HEK293 (cell line): ENCODE results near the gene CPM.

Source experiments
- BCL11B ChIP-seq: fragments of 450-650 bp; formaldehyde crosslinking; IDR thresholded peaks from 2 replicates; pipeline ENCODE4 v1.5.1; 2016; ENCODE audit warnings: low read depth, missing biosample characterization, missing genetic modification characterization
- KLF10 ChIP-seq: fragments of 450-650 bp; IDR thresholded peaks from 2 replicates; pipeline ENCODE4 v1.5.1; 2018; ENCODE audit warnings: missing biosample characterization, mild to moderate bottlenecking, missing genetic modification characterization
- ZNF10 ChIP-seq: fragments of 450-650 bp; formaldehyde crosslinking; IDR thresholded peaks from 2 replicates; pipeline ENCODE4 v1.5.1; 2017; ENCODE audit warnings: missing biosample characterization, missing genetic modification characterization
- ZNF169 ChIP-seq: fragments of 450-650 bp; formaldehyde crosslinking; IDR thresholded peaks from 2 replicates; pipeline ENCODE4 v1.5.1; 2016; ENCODE audit warnings: missing biosample characterization, missing genetic modification characterization
- ZNF19 ChIP-seq: fragments of 450-650 bp; formaldehyde crosslinking; IDR thresholded peaks from 2 replicates; pipeline ENCODE4; 2016; ENCODE audit warnings: missing biosample characterization, missing genetic modification characterization, low read depth
- ZNF214 ChIP-seq: fragments of 450-650 bp; formaldehyde crosslinking; IDR thresholded peaks from 2 replicates; pipeline ENCODE4 v1.5.1; 2017; ENCODE audit warnings: missing biosample characterization, mild to moderate bottlenecking, missing genetic modification characterization, borderline replicate concordance
- ZNF560 ChIP-seq: fragments of 450-650 bp; formaldehyde crosslinking; IDR thresholded peaks from 2 replicates; pipeline ENCODE4 v1.5.1; 2017; ENCODE audit warnings: missing biosample characterization, missing genetic modification characterization, borderline replicate concordance
- ZNF626 ChIP-seq: fragments of 450-650 bp; sonication (Bioruptor Pico); formaldehyde crosslinking; IDR thresholded peaks from 2 replicates; pipeline ENCODE4 v1.5.1; 2018; ENCODE audit warnings: missing biosample characterization, missing genetic modification characterization, inconsistent platforms
- ZNF785 ChIP-seq: fragments of 450-650 bp; formaldehyde crosslinking; IDR thresholded peaks from 2 replicates; pipeline ENCODE4 v1.5.1; 2016; ENCODE audit warnings: missing biosample characterization, missing genetic modification characterization
- TF ChIP-seq, protein P1 (sequence below): fragments of 450-650 bp; formaldehyde crosslinking; IDR thresholded peaks from 2 replicates; pipeline ENCODE4 v1.5.1; 2016; ENCODE audit warnings: missing biosample characterization, missing genetic modification characterization, borderline replicate concordance
- TF ChIP-seq, protein P2 (sequence below): fragments of 450-650 bp; formaldehyde crosslinking; IDR thresholded peaks from 2 replicates; pipeline ENCODE4 v1.5.1; 2016; ENCODE audit warnings: missing biosample characterization, missing genetic modification characterization
- TF ChIP-seq, protein P3 (sequence below): fragments of 450-650 bp; formaldehyde crosslinking; IDR thresholded peaks from 2 replicates; pipeline ENCODE4 v1.5.1; 2016; ENCODE audit warnings: missing biosample characterization, missing genetic modification characterization
- TF ChIP-seq, protein P4 (sequence below): IDR thresholded peaks from 2 replicates; pipeline ENCODE4 v1.6.1; 2011; ENCODE audit warnings: mild to moderate bottlenecking, low read depth, low read length, borderline replicate concordance
- TF ChIP-seq, protein P5 (sequence below): fragments of 450-650 bp; IDR thresholded peaks from 2 replicates; pipeline ENCODE4 v1.5.1; 2018; ENCODE audit warnings: missing biosample characterization, mild to moderate bottlenecking, missing genetic modification characterization
- TF ChIP-seq, protein P6 (sequence below): fragments of 450-650 bp; formaldehyde crosslinking; IDR thresholded peaks from 2 replicates; pipeline ENCODE4 v1.5.1; 2016; ENCODE audit warnings: missing biosample characterization, missing genetic modification characterization
- TF ChIP-seq, protein P7 (sequence below): fragments of 450-650 bp; formaldehyde crosslinking; IDR thresholded peaks from 2 replicates; pipeline ENCODE4 v1.5.1; 2017; ENCODE audit warnings: missing biosample characterization, missing genetic modification characterization

The CPM gene

DNA sequence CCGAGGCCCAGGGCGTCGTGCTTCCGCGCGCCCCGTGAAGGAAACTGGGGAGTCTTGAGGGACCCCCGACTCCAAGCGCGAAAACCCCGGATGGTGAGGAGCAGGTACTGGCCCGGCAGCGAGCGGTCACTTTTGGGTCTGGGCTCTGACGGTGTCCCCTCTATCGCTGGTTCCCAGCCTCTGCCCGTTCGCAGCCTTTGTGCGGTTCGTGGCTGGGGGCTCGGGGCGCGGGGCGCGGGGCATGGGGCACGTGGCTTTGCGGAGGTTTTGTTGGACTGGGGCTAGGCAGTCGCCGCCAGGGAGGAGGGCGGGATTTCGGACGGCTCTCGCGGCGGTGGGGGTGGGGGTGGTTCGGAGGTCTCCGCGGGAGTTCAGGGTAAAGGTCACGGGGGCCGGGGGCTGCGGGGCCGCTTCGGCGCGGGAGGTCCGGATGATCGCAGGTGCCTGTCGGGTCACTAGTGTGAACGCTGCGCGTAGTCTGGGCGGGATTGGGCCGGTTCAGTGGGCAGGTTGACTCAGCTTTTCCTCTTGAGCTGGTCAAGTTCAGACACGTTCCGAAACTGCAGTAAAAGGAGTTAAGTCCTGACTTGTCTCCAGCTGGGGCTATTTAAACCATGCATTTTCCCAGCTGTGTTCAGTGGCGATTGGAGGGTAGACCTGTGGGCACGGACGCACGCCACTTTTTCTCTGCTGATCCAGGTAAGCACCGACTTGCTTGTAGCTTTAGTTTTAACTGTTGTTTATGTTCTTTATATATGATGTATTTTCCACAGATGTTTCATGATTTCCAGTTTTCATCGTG lies 124.4 kb downstream of the CPM start (continued):
- TF ChIP-seq ZNF10 (tag by site-specific recombination) (peak; percentile 53; the same call in 1 of the 2 replicates), ZNF560 (tag by site-specific recombination) (no peak), ZNF785 (0 out of 2 replicates have a peak, but pooled peaks have one; percentile 75), ZNF626 (tag by site-specific recombination) (no peak), ZNF19 (no peak), ZNF169 (no peak), KLF10 (tag by site-specific recombination) (peak; percentile 97), ZNF214 (tag by site-specific recombination) (no peak), BCL11B (tag by site-specific recombination) (0 out of 2 replicates have a peak, but pooled peaks have one; percentile 20)
- TF ChIP-seq, protein P1, sequence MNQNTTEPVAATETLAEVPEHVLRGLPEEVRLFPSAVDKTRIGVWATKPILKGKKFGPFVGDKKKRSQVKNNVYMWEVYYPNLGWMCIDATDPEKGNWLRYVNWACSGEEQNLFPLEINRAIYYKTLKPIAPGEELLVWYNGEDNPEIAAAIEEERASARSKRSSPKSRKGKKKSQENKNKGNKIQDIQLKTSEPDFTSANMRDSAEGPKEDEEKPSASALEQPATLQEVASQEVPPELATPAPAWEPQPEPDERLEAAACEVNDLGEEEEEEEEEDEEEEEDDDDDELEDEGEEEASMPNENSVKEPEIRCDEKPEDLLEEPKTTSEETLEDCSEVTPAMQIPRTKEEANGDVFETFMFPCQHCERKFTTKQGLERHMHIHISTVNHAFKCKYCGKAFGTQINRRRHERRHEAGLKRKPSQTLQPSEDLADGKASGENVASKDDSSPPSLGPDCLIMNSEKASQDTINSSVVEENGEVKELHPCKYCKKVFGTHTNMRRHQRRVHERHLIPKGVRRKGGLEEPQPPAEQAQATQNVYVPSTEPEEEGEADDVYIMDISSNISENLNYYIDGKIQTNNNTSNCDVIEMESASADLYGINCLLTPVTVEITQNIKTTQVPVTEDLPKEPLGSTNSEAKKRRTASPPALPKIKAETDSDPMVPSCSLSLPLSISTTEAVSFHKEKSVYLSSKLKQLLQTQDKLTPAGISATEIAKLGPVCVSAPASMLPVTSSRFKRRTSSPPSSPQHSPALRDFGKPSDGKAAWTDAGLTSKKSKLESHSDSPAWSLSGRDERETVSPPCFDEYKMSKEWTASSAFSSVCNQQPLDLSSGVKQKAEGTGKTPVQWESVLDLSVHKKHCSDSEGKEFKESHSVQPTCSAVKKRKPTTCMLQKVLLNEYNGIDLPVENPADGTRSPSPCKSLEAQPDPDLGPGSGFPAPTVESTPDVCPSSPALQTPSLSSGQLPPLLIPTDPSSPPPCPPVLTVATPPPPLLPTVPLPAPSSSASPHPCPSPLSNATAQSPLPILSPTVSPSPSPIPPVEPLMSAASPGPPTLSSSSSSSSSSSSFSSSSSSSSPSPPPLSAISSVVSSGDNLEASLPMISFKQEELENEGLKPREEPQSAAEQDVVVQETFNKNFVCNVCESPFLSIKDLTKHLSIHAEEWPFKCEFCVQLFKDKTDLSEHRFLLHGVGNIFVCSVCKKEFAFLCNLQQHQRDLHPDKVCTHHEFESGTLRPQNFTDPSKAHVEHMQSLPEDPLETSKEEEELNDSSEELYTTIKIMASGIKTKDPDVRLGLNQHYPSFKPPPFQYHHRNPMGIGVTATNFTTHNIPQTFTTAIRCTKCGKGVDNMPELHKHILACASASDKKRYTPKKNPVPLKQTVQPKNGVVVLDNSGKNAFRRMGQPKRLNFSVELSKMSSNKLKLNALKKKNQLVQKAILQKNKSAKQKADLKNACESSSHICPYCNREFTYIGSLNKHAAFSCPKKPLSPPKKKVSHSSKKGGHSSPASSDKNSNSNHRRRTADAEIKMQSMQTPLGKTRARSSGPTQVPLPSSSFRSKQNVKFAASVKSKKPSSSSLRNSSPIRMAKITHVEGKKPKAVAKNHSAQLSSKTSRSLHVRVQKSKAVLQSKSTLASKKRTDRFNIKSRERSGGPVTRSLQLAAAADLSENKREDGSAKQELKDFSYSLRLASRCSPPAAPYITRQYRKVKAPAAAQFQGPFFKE = peak; percentile 40; the same call in 1 of the 2 replicates
- TF ChIP-seq, protein P2, sequence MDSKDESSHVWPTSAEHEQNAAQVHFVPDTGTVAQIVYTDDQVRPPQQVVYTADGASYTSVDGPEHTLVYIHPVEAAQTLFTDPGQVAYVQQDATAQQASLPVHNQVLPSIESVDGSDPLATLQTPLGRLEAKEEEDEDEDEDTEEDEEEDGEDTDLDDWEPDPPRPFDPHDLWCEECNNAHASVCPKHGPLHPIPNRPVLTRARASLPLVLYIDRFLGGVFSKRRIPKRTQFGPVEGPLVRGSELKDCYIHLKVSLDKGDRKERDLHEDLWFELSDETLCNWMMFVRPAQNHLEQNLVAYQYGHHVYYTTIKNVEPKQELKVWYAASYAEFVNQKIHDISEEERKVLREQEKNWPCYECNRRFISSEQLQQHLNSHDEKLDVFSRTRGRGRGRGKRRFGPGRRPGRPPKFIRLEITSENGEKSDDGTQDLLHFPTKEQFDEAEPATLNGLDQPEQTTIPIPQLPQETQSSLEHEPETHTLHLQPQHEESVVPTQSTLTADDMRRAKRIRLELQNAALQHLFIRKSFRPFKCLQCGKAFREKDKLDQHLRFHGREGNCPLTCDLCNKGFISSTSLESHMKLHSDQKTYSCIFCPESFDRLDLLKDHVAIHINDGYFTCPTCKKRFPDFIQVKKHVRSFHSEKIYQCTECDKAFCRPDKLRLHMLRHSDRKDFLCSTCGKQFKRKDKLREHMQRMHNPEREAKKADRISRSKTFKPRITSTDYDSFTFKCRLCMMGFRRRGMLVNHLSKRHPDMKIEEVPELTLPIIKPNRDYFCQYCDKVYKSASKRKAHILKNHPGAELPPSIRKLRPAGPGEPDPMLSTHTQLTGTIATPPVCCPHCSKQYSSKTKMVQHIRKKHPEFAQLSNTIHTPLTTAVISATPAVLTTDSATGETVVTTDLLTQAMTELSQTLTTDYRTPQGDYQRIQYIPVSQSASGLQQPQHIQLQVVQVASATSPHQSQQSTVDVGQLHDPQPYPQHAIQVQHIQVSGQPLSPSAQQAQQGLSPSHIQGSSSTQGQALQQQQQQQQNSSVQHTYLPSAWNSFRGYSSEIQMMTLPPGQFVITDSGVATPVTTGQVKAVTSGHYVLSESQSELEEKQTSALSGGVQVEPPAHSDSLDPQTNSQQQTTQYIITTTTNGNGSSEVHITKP (tag by site-specific recombination) = peak; percentile 71
- TF ChIP-seq, protein P3, sequence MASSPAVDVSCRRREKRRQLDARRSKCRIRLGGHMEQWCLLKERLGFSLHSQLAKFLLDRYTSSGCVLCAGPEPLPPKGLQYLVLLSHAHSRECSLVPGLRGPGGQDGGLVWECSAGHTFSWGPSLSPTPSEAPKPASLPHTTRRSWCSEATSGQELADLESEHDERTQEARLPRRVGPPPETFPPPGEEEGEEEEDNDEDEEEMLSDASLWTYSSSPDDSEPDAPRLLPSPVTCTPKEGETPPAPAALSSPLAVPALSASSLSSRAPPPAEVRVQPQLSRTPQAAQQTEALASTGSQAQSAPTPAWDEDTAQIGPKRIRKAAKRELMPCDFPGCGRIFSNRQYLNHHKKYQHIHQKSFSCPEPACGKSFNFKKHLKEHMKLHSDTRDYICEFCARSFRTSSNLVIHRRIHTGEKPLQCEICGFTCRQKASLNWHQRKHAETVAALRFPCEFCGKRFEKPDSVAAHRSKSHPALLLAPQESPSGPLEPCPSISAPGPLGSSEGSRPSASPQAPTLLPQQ (tag by site-specific recombination) = peak; percentile 84
- TF ChIP-seq, protein P4, sequence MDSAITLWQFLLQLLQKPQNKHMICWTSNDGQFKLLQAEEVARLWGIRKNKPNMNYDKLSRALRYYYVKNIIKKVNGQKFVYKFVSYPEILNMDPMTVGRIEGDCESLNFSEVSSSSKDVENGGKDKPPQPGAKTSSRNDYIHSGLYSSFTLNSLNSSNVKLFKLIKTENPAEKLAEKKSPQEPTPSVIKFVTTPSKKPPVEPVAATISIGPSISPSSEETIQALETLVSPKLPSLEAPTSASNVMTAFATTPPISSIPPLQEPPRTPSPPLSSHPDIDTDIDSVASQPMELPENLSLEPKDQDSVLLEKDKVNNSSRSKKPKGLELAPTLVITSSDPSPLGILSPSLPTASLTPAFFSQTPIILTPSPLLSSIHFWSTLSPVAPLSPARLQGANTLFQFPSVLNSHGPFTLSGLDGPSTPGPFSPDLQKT = no peak
- TF ChIP-seq, protein P5, sequence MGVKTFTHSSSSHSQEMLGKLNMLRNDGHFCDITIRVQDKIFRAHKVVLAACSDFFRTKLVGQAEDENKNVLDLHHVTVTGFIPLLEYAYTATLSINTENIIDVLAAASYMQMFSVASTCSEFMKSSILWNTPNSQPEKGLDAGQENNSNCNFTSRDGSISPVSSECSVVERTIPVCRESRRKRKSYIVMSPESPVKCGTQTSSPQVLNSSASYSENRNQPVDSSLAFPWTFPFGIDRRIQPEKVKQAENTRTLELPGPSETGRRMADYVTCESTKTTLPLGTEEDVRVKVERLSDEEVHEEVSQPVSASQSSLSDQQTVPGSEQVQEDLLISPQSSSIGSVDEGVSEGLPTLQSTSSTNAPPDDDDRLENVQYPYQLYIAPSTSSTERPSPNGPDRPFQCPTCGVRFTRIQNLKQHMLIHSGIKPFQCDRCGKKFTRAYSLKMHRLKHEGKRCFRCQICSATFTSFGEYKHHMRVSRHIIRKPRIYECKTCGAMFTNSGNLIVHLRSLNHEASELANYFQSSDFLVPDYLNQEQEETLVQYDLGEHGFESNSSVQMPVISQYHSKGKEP (tag by site-specific recombination) = peak; percentile 99
- TF ChIP-seq, protein P6, sequence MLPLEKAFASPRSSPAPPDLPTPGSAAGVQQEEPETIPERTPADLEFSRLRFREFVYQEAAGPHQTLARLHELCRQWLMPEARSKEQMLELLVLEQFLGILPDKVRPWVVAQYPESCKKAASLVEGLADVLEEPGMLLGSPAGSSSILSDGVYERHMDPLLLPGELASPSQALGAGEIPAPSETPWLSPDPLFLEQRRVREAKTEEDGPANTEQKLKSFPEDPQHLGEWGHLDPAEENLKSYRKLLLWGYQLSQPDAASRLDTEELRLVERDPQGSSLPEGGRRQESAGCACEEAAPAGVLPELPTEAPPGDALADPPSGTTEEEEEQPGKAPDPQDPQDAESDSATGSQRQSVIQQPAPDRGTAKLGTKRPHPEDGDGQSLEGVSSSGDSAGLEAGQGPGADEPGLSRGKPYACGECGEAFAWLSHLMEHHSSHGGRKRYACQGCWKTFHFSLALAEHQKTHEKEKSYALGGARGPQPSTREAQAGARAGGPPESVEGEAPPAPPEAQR (tag by site-specific recombination) = no peak
- TF ChIP-seq, protein P7, sequence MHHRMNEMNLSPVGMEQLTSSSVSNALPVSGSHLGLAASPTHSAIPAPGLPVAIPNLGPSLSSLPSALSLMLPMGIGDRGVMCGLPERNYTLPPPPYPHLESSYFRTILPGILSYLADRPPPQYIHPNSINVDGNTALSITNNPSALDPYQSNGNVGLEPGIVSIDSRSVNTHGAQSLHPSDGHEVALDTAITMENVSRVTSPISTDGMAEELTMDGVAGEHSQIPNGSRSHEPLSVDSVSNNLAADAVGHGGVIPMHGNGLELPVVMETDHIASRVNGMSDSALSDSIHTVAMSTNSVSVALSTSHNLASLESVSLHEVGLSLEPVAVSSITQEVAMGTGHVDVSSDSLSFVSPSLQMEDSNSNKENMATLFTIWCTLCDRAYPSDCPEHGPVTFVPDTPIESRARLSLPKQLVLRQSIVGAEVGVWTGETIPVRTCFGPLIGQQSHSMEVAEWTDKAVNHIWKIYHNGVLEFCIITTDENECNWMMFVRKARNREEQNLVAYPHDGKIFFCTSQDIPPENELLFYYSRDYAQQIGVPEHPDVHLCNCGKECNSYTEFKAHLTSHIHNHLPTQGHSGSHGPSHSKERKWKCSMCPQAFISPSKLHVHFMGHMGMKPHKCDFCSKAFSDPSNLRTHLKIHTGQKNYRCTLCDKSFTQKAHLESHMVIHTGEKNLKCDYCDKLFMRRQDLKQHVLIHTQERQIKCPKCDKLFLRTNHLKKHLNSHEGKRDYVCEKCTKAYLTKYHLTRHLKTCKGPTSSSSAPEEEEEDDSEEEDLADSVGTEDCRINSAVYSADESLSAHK = peak; percentile 90
- TF ChIP-seq, all 188 proteins: peak for 89
